WI38 (cell line): Measurements from ENCODE around the gene ANKIB1.
"Not testable (repeated sequence)": the region's sequence is repeated elsewhere in the genome, so short reads cannot be mapped to it uniquely, and the experiment has no call there.

Source experiments
- H3K4me3 ChIP-seq: 2 replicates; pipeline ENCODE4 v1.5.1; 2011; ENCODE audit warnings: low read depth, mild to moderate bottlenecking, control low read depth, low read length
- TF ChIP-seq, protein P1 (sequence below): IDR thresholded peaks from 2 replicates; pipeline ENCODE4 v1.5.1; 2012; ENCODE audit warnings: low read depth, mild to moderate bottlenecking, control low read depth, low read length

Gene ANKIB1

DNA sequence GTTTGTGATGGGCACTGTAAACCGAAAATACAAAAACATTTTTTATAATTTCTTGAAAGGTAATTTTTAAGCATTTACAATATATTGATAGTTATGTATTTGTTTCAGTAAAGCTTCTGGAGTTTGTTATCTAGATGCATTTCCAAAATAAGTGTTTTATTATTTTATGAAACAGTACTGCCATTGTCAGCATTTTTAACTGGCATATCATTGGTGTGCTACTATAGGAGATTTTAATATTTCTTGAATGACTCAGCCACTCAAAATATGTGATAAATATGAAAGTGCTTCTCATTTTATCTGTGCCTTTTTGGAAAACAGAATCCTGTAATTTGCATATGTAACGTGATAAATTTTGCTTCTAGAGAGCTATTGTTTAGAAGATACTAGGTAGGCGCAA is 97.9 kb downstream of the ANKIB1 start:
- TF ChIP-seq, protein P1, sequence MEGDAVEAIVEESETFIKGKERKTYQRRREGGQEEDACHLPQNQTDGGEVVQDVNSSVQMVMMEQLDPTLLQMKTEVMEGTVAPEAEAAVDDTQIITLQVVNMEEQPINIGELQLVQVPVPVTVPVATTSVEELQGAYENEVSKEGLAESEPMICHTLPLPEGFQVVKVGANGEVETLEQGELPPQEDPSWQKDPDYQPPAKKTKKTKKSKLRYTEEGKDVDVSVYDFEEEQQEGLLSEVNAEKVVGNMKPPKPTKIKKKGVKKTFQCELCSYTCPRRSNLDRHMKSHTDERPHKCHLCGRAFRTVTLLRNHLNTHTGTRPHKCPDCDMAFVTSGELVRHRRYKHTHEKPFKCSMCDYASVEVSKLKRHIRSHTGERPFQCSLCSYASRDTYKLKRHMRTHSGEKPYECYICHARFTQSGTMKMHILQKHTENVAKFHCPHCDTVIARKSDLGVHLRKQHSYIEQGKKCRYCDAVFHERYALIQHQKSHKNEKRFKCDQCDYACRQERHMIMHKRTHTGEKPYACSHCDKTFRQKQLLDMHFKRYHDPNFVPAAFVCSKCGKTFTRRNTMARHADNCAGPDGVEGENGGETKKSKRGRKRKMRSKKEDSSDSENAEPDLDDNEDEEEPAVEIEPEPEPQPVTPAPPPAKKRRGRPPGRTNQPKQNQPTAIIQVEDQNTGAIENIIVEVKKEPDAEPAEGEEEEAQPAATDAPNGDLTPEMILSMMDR, result no peak
- no peak overlapping the region for H3K4me3 ChIP-seq

DNA sequence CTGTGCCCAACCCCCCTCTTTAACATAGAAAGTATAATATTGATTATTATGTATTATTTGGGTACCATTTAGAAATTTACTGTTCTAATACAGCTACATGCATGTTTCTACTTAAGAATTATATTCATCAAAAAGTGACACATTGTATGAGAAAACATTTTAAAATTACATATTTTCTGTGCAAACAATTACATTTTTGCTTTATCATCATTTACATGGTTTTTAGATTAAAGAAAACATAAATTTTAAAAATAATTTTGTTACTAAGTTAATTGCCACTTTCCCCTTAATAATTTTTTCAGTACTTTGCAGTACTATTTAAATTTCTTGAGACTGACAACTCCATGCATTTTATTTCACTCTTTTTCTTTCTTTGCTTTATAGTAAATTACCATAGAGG is 106.2 kb downstream of the ANKIB1 start:
- no peak overlapping the region for H3K4me3 ChIP-seq
- TF ChIP-seq, protein P1, result no peak

DNA sequence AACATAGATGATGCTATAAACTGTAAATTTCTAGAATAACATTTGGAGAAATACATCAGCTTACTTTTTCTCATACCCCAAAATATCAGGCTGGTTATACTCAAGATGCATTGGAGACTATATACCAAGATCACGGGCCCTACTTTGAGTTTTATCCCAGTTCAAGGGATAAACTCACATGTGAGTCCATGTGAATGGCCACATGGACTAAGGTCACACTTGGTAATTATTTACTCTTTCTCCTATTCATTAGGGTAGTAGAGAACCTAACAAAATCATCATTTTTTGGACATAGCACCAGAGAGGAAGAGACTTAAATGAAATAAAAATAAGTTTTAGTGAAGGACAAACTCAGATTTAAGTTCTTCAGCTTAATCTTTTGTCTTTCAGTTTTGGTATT is 108.4 kb downstream of the ANKIB1 start:
- no peak overlapping the region for H3K4me3 ChIP-seq
- TF ChIP-seq, protein P1, result no peak

DNA sequence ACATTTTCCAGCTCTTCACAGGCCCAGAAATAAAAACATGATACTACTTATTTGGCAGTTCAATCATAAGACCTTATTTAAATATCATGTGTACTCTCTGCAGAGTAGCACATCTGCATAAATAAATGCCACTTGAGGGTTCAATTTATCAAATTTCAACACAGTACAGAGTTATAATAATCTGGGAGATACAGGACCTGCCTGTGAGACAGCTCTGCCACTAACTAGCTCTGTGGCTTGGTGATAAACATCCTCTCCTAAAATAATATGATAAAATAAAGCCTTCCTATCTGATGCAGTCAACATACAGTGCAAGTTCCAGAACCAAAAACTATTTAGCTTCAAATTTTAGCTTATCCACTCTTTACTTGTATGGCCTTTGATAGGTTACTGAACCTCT is 110.6 kb downstream of the ANKIB1 start:
- no peak overlapping the region for H3K4me3 ChIP-seq
- TF ChIP-seq, protein P1, result no peak

DNA sequence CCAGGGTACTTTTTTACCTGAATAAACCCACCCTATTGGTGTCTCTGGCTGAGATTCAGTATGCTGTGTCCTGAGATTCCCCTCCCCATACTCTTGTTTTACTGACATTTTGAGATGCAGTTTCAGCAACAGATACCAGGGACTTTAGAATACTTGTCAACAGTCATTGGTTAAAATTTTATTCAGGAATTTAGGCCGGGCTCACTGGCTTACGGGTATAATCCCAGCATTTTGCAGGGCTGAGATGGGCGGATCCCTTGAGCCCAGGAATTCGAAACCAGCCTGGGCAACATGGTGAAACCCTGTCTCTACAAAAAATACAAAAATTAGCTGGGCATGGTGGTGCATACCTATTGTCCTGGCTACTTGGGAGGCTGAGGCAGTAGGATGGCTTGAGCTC is 111.5 kb downstream of the ANKIB1 start:
- TF ChIP-seq, protein P1, result no peak
- H3K4me3 ChIP-seq, result no peak overlapping the region

DNA sequence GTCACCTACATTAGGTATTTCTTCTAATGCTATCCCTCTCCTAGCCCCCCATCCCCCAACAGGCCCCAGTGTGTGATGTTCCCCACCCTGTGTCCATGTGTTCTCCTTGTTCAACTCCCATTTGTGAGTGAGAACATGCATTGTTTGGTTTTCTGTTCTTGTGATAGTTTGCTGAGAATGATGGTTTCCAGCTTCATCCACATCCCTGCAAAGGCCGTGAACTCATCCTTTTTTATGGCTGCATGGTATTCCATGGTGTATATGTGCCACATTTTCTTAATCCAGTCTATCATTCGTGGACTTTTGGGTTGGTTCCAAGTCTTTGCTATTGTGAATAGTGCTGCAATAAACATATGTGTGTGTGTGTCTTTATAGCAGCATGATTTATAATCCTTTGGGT is 113.4 kb downstream of the ANKIB1 start:
- H3K4me3 ChIP-seq, result not testable (repeated sequence)

DNA sequence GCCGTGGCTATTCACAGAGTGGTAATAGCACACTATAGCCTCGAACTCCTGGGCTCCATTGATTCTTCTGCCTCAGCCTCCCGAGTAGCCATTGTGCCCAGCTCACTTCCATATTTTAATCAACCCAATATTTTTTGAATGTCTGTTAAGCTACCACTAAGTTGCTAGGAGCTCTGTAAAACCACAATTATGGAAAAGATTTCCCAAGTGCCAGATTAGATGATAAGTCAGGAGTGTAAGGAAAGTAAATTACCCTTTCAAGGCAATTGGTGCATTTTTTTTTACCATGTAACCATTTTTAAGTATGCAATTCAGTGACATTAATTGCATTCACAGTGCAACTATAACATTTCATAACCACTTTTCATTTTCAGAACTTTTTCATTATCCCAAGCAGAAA is 114.0 kb downstream of the ANKIB1 start:
- H3K4me3 ChIP-seq, result no peak overlapping the region
- TF ChIP-seq, protein P1, result no peak

DNA sequence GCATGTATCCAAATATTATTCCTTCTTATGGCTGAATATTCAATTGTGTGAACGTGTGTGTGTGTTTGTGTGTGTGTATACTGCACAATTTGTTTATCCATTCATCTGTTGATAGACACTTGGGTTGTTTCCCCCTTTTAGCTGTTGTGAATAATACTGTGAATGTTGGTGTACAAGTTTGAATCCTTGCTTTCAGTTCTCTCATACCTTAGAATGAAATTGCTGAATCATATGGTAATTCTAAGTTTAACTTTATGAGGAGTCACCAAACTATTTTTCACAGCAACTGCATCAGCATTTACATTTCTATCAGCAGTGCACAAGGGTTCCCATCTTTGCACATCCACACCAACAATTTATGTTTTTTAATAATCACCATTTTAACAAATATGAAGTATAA is 114.6 kb downstream of the ANKIB1 start:
- H3K4me3 ChIP-seq, result no peak overlapping the region
- TF ChIP-seq, protein P1, result no peak
